ENCODE measurements around the gene PLA2G2A. TPM values are rescaled to one million over a fixed set of nuclear protein-coding genes. Genes with fewer than 3 reads are reported as not detected.

PLA2G2A gene
- total and polyA plus RNA-seq, 9 of the 15 experiments (the other 6 are each of a cell fraction or from before 2014, with no cell fraction given): not detected

GRCh38 chr1:19976317-19977003 is 3.0 kb downstream of the PLA2G2A start:
- no peak for TF ChIP-seq NR2C1 (IDR thresholded peaks at IDR 0.05)
- TF ChIP-seq NR2C1 (tag; IDR thresholded peaks at IDR 0.05): no peak
- TF ChIP-seq MTF1 (CRISPR knock-in tag; IDR thresholded peaks at IDR 0.05; ENCODE audit: borderline replicate concordance): no peak
- TF ChIP-seq CREB1 (IDR thresholded peaks at IDR 0.05): no peak
- TF ChIP-seq CREB1 (CRISPR knock-in tag; IDR thresholded peaks at IDR 0.05): no peak
- TF ChIP-seq CBFB (CRISPR knock-in tag; IDR thresholded peaks at IDR 0.05): no peak
- TF ChIP-seq DNMT1 (IDR thresholded peaks at IDR 0.05): no peak
- no peak for TF ChIP-seq ZBTB1 (CRISPR knock-in tag; IDR thresholded peaks at IDR 0.05; ENCODE audit: borderline replicate concordance, low read depth)
- TF ChIP-seq GTF2A2 (tag; IDR thresholded peaks at IDR 0.05): no peak
- TF ChIP-seq NFYB (IDR thresholded peaks at IDR 0.05; ENCODE audit: extremely low read depth, insufficient read length): no peak
- TF ChIP-seq THRA (IDR thresholded peaks at IDR 0.05): no peak
- TF ChIP-seq FIP1L1 (IDR thresholded peaks at IDR 0.05; ENCODE audit: low read depth, low read length, poor library complexity, severe bottlenecking): no peak
- TF ChIP-seq E2F6 (IDR thresholded peaks at IDR 0.05; ENCODE audit: borderline replicate concordance in 1 of 2, extremely low read depth in 1 of 2, insufficient read depth in 1 of 2, insufficient read length in 1 of 2, low read depth in 1 of 2, low read length in 1 of 2, poor library complexity in 1 of 2, severe bottlenecking in 1 of 2): no peak
- TF ChIP-seq KAT7 (CRISPR knock-in tag; IDR thresholded peaks at IDR 0.05; ENCODE audit: borderline replicate concordance): no peak
- H3K27ac ChIP-seq (ENCODE audit: extremely low read depth, low read depth, low read length): no peak overlapping the region
- WGBS (ENCODE audit: insufficient coverage, low coverage, missing lambda C conversion rate): under 1% methylated on average over 7 of the region's 7 CpGs
- no peak overlapping the region for H3K9ac ChIP-seq (ENCODE audit: insufficient read depth in 1 of 2, low read depth in 2 of 2, low read length in 2 of 2)
- no peaks in the 10 kb centered on the region for H3K79me2 ChIP-seq (ENCODE audit: control insufficient read depth, insufficient read depth, low read length)
- CTCF ChIA-PET (ENCODE audit: low intra/inter-chr PET ratio): no interaction called here
- DNase-seq (ENCODE audit: extremely low read depth in 1 of 4, low spot score in 3 of 4): no peak
- no peak overlapping the region for H3K4me2 ChIP-seq (ENCODE audit: insufficient read depth, low read length)
- no peaks in the 10 kb centered on the region for H3K9me3 ChIP-seq (replicated peaks; ENCODE audit: control insufficient read depth, insufficient read depth, low read depth, low read length)
- no peak for ATAC-seq
- H3K4me3 ChIP-seq: no peak overlapping the region
- peaks cover 2 to 40% of the 10 kb centered on the region in 2 experiments; a peak in 3 of 5 replicates for H3K27me3 ChIP-seq (ENCODE audit: control insufficient read depth in 2 of 2, insufficient read depth in 2 of 2, low read length in 2 of 2)
- no peaks in the 10 kb centered on the region for H3K9me1 ChIP-seq (ENCODE audit: control insufficient read depth, insufficient read depth, low read length)
- POLR2A ChIA-PET: interaction anchor here (0.6 kb wide), 1 partner anchor 137 kb away, joined by 3 read pairs; no protein-coding TSS in a partner anchor
- no peaks in the 10 kb centered on the region for H3K36me3 ChIP-seq (ENCODE audit: control insufficient read depth, insufficient read depth, low read length)
- no peak for FAIRE-seq
- H4K20me1 ChIP-seq (replicated peaks; ENCODE audit: control insufficient read depth, insufficient read depth, low read length): no peaks in the 10 kb centered on the region
- BruUV-seq (replicated peaks): no TSS peak
- in situ Hi-C loops (cut with MboI) (no loop called here), intact Hi-C loops (cut with micrococcal nuclease) (loop anchor here (5.0 kb wide), 1 partner anchor 126 kb away; no protein-coding TSS in a partner anchor)
- H2AFZ ChIP-seq (ENCODE audit: low read depth, low read length): no peak overlapping the region
- H3K4me1 ChIP-seq (replicated peaks in 1 of 2; ENCODE audit: control insufficient read depth in 2 of 2, insufficient read depth in 2 of 2, low read length in 2 of 2): no peaks in the 10 kb centered on the region; a peak in 1 of 5 replicates
